ENCODE data around the gene COX6A2.

COX6A2 gene

DNA sequence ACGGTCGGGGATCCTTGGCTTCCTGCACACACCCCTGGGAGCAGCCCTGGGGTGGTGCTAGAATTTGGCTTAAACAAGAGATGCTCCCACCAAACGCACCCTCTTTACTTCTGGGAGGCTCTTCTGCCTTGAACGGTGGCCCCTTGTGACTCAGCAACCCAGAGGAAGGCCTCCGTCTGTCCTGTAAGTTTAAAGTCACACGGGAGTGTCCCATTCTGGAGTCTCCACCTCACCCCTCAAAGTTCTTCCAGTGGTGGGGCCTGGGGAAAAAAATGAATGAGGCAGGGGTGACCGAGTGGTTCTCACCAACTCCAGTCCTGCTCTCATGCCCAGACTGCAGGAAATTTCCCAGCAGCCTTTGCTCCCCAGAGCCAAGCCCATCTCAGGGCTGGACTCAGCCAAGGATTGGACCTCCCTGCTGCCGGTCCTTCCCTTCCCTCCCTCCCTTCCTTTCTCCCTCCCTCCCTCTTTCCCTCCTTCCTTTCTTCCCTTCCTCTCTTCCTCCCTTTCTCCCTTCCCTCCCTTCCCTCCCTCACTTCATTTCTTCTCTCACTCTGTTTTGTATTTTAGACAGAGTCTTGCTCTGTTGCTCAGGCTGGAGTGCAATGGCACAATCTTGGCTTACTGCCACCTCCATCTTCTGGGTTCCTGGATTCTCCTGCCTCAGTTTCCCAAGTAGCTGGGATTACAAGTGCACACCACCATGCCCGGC lies 23.7 kb downstream of the COX6A2 start:
- DNase-seq, result no peak

DNA sequence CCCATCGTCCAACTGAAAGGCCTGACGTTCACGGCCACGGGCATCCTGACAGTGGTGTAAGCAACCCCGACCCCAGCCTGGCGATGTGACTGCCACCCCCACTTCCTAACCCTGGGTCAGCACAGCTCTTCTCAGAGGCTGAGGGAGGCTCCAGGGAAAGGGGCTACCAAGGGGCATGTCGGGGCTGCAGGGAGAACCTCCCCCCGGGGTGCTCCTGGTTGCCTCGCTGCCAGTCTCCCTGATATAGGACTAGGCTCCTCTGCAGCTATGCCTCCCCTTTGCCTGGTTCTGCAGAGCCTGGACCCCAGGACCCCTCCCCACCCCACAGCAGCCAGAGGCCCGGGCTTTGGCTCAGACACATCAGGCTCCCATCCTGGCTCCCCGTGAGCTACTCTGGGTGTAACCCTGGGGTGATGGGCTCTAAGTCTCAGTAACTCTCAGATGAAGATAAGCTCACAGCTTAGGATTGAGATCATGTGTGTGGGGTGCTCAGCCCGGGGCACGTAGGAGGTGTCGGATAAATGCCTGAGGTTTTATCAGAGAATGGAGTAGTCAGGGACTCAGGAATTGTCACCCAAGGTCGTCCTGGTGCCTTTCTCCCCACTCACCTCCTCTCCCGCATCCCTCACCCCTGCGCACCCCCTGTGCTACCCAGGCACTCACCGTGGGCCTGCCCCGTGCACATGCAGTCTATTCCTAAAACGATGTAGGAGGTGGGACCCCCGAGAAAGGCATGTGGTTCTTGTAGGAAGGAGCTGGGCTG lies 24.4 kb downstream of the COX6A2 start:
- no peak for DNase-seq

- peak; percentile 36 for DNase-seq
Measured at GRCh38 chr16:31402687-31403086, 25.5 kb downstream of the COX6A2 start.

DNA sequence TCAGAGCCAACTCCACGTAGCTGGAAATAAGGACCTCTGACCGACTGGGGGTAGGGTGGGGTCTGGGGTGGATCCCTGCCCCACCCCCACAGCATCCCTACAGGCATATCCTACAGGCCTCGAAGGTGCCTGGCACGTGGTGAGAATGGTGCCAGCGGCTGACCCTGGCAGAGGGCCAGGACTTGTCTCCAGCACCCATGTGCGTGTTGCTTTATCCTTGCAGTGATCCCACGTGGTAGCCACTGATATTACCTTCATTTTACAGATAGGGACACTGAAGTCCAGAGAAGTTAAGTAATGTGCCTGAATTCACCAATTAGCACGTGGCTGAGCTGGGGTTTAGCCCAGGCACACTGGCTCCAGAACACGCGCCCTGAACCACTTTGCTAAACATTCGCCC lies 26.7 kb downstream of the COX6A2 start:
- no peak for DNase-seq

- DNase-seq, result peak; percentile 90
Measured at GRCh38 chr16:31400191-31400590, 28.0 kb downstream of the COX6A2 start.

DNA sequence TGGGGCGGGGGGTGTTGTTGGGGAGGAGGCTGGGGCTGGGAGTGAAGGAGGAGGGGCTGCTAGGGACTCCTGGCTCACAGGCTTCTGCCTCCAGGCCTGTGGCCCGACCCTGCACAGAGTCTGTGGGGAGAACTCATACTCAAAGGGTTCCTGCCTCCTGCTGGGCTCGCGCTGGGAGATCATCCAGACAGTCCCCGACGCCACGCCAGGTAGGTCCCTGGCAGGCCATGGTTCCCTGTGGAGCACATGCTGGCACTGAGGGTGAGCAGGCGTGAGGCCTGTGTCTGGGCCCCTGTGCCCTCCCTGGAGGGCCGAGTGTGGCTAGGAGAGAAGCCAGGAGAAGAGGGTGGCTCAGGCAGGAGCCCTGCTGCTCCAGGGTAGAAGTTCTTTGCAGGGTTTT lies 30.5 kb downstream of the COX6A2 start:
- DNase-seq, result no peak

DNA sequence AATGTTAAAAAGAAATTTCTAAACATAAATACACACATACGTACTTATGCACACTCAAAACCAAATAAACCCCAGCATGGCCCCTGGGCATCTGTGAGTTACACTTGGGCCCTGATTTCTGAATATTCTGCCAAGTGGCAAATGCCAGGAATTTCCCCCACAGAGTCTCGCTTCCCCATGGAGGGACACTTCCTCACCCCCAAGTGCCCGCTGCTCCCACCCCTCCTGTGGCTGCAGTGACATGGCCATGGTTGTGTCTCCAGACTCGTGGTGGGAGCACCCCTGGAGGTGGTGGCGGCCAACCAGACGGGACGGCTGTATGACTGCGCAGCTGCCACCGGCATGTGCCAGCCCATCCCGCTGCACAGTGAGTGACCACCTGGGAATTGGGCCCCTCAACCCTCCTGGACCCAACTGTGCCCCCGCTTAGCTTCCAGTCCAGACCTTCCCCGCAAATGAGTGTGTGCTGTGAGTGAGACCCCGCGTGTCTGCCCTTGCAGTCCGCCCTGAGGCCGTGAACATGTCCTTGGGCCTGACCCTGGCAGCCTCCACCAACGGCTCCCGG lies 31.0 kb downstream of the COX6A2 start:
- no peak for DNase-seq

DNA sequence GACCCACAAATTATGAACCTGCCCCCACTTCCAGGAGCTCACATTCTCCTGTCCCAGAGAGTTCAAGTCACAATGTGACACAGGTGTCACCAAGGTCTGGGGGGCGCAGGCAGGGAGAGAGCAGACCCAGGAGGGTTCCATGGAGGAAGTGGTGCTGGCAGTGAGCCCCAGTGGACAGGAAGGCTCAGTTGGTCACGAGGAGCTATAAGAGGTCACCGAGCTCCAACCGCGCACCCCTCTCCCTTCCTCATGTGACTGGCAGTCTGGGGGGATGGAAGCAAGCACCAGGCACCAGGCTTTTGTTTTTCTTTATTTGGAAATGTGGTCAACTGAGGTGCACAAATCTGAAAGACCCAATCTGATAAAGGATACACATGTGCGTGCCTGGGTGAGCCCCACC lies 32.5 kb downstream of the COX6A2 start:
- no peak for DNase-seq

DNA sequence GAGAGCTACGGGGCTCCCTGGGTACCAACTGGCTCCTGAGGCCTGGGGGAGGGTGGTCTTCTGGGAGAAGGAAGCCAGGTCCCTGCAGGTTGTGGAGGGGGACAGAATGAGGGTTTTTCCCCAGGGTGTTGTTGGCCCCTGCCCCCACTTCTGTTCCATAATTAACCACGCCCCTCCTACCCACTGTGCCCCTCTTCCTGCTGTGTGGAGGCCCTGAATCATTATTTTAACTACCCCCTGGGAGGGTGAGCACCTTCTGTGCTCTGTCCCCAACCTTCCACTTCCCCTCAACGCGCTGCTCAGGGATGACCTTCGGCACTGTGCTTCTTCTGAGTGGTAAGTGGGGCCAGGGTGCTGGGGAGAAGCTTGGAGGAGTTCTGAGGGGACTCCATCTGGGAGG lies 35.1 kb downstream of the COX6A2 start, which contains the start of gene ITGAD:
Gene ITGAD, plus strand, starts transcription at position 280 of the 400 bp plus-strand sequence. Its CDS starts 26 bp downstream, at position 306.
- peak; percentile 52 for DNase-seq

- DNase-seq, result no peak
Measured at GRCh38 chr16:31390504-31391041, 37.6 kb downstream of the COX6A2 start.

- DNase-seq, result no peak
Measured at GRCh38 chr16:31388535-31388934, 39.6 kb downstream of the COX6A2 start.

GRCh38 chr16:31386157-31386984 lies 41.8 kb downstream of the COX6A2 start:
- DNase-seq, result no peak

- DNase-seq, result no peak
Measured at GRCh38 chr16:31385680-31386079, 42.5 kb downstream of the COX6A2 start.

GRCh38 chr16:31382485-31383161 lies 45.5 kb downstream of the COX6A2 start:
- DNase-seq, result peak; percentile 55

DNA sequence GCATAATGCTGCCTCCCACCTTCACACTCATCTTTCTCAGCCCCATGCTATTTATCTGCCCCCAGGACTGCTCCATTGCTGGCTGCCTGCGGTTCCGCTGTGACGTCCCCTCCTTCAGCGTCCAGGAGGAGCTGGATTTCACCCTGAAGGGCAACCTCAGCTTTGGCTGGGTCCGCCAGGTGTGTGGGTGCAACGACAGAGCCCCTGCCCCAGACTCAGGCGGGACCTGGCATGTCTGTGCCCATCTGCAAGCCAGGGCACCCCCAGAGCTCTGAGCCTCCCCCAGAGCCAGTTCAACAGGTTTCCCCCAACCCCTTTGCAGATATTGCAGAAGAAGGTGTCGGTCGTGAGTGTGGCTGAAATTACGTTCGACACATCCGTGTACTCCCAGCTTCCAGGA lies 48.0 kb downstream of the COX6A2 start:
- no peak for DNase-seq
